SIG-M5 treated with dmso at 0.1 percent for 504 hours (cell line): ENCODE results near the gene SLC7A5.
"Not testable (repeated sequence)": the region's sequence is repeated elsewhere in the genome, so short reads cannot be mapped to it uniquely, and the experiment has no call there.

ENCODE experiments used
- DNase-seq: peaks from one replicate; lab custom pipeline; 2025; ENCODE audit not compliant: unreplicated experiment; lab: John Stamatoyannopoulos, UW

SLC7A5 gene

DNA sequence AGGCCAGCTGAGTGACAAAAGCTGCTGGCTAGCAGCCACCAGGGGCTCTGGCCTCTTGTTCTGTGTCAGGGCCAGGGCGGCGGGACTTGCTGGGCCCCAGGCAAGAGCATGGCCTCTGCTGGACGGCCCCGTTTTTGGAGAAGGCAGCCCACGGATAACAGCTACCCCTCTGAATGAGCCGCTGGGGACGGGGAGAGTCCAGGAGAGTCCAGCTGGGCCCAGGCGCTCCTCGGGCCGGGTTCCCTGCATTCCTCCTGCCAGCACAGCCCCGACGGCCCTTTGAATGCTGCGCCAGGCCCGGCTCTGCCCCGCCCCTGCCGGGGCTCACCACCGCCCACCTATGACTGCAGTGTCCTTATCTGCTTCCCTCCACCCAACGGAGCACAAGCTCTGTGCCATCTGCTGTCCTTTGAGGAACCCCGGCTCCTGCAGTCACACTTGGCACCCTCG lies 33.4 kb downstream of the SLC7A5 start:
- DNase-seq = no peak

DNA sequence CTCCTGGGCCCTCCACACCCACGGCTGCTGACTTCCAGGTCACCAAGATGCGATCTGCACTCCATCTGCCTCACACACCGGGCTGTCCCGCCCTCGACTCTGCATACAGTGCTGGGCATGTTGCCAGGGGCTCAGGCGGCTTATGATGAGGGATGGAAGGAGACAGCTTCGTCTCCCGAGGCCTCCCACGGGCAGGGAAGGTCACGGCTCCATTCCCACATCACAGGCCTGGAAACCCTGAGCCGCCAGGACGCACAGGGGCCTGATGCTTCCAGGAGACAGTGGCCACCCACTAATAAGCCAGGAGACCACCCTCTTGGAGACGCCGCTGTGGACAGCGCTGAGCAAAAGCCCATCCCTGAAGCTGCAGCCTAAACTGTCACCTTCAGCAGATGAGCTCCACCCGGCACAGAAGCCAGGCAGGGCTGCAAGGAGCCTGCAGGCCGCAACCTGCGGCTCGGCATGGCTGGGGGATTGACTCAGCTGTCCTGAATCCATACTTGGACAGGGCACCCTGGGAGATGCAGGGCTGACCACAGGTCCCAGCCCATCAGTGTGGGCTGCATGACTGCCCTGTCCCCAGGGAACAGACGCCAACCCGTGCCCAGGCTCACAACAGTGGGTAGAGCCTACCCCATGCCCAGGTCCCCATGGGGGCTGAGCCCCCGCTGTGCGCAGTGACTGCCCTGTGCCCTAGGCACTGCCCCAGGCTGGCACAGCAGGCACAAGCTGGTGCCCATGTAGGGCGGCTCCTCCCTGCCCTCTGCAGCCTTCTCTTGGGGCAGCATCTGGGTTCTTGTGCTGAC lies 34.4 kb downstream of the SLC7A5 start:
- no peak for DNase-seq

DNA sequence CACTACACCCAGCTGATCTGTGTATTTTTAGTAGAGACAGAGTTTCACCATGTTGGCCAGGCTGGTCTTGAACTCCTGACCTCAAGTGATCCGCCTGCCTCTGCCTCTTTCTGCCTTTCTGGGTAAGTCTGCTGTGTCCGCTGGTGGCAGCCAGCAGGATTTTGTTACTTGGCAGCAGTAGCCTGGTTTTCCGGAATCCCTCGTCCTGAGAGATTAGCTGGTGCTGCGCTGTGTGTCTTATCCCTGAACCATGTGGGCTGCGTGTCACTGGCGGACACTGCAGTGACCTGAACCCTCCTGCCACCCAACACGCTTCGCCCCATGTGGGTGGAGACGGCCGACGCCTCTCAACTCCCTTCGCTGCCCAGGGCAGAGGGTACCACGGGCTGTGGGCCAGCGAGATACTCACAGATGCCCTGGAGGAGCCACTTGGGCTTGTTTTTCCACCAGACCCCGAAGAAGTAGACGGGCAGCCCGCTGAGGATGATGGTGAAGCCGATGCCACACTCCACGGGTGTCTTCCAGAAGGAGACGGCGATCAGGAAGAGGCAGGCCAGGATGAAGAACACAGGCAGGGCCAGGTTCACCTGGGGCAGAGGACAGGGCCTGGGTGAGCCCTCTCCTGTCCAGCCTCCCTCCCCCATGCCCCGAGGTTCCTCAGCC lies 35.2 kb downstream of the SLC7A5 start:
- no peak for DNase-seq

DNA sequence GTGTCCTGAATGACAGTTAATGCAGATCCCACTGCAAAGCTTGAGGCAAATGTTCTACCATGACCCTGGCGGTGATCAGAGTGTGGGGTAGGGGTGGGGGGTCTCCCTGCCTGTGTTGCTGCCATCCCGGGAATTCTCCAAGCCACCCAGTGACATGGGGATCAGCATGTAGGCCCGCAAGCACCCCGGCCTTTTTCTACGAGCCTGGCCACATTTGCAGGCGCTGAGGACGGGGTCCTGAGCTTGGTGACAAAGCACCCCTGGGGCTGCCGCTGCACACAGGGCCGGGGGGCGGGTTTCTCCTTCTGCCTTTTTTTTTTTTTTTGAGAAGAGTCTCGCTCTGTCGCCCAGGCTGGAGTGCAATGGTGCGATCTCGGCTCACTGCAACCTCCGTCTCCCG lies 35.8 kb downstream of the SLC7A5 start:
- DNase-seq = no peak

DNA sequence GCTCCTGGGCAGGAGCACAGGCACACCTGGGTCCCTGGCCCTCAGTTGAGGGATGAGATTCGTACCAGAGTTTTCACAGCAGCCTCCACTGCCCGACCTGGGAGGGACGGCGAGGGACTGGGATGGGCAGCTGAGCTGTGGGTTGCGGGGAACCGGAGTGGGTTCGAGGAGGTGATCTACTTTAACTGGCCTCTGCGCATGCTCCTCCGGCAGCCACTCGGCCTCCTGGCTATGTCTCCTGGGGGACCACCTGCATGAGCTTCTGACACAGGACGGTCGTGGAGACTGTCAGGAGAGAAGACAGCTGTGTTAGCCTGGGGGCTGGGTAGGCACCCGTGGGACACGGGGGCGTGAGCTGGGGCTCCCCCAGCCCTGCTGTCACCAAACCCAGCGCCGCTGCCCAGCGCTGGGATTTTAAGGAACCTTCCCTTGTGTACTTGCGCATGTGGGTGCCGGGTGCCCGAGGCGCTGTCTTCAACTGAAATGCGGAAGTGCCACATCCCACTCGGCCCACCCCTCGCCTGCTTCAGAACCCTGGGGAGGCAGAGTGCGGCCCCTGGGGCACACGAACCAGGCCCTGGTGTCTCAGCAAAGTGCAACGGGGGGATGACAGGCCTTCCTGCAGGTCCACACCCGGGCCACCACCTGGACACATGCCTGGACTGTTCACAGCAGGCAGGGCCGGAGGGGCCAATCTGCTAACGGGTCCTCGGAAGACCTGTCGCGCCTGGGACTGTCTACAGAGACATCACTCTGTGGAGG lies 36.4 kb downstream of the SLC7A5 start:
- no peak for DNase-seq

DNA sequence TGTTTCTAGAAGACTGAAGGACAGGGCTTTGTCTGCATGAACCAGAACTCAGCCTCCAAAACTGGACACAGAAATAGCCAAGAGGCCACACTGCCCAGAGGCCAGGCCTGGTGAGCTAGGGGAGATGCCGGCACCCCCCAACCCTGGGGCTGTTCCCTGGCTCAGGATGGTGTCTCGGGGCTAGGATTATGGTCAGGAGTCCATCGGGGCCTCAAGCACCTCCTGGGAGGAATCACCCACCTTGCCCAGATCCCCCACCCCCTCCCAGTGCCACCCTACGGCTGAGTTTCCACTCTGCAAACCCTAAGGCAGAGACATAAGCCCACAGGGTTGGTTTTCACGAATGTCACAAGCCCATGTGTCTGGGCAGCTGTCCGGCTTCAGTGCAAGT lies 37.2 kb downstream of the SLC7A5 start:
- DNase-seq = no peak

DNA sequence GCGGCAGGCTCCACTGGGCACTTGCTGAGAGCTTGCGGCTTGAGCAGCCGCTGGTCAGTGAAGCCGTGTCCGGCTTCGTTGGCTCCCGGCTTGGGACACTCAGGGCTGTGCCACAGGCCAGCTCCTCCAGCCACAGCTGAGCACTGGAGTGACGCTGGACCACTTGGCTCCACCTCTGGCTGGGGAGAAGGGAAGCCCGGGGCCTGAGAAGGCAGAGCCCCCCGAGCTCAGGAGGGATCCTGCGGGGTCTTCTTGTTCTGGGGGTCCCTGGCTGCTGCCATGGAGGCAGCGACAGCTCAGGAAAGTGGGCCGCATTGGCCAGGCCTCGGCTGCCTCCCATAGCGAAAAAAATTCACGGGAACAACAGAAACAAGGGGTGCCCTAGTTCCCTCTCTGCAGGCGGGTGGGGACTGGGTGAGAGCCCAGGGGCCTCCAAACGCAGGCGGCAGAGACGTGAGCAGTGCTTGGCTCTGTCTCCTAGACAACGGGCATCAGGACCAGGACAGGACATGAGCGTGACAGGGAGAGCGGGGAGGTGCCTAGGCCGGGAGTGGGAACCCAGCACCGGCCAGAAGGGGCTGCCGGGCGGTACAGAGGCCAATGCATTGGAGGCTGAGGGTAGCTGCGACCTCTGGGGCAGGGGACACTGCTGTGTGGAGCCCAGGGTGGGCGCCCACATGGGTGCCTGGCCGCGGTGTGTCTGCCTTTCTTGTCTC lies 37.7 kb downstream of the SLC7A5 start:
- no peak for DNase-seq

DNA sequence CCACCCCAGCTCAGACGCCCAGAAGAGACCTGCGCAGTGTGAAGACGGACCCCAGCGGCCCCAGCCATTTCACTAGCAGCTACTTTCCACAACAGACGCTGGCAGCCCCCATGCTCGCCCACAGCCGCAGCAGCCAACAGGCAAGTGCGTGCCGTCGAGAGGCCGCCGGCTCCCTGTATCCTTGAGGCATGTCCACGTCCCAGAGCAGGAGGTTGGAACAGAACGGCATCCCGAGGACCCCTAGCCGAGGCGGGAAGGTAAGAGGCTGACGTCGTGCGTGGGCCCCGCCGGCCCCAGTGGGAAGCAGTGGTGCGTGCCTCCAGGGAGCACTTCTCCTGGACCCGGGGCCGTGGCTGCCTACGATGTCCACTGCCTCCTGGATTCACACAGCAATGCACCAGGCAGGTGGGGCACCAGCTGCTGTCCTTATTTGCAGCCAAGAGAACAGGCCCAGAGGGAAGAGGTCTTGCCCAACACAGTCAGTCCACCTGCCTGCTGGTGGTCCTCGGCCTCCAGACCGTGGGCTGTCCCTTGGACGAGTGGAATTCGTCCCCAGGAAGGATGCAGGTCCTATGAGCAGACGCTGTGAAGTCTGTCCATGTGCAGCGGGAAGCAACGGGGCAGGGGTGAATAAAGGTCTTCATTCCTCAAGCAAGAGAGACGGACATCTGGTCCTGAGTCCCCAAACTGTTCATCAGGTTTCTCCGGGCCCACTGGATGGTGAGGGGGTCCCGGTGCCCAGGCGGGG lies 38.5 kb downstream of the SLC7A5 start:
- DNase-seq = no peak

DNA sequence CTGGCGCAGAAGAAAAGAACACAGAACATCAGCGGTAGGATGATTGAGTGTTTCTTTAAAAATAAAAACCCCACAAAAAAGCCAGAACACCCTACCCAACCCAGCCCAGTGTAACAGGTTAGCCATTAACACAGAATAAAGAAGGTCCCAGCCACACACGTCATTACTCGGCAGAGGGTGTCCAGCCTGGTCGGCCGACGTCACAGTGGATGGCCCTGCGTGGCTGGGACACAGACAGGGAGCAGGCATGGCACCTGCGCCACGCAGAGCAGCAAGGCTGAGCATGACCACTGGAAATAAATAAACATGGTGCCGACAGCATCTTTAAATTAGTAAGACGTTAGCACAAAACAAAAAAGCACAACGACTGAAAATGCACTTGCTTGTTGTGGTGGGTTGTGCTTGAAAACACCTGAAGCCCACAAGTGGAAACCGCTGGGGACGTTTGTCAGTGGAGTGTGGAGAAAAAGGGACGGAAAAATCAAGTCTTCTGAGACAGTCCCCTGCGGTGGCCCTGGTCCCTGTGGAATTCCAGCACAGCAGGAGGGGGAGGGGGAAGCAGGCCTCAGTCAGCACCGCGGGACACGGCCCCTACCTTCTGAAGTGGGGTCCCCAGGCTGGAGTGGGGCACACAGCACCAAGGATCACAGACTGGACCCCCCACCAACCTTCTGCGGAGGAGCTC lies 39.2 kb downstream of the SLC7A5 start:
- DNase-seq = no peak

DNA sequence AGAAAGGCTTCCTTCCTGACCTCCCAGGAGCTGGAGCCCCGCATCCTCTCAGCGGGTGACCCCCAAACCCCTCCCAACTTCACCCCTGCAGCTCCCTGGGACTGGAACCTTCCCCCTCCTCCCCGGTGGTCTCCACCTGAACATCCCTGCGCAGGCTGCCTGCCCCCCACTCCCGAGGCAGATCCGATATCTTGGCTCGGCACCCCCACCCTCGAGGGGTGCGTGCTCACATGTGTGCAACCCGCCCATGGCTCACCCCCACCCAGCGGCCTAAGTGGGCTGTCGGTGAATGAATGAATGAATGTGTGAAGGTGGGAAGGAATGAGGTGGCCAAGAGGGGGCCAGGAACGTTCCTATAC lies 39.7 kb downstream of the SLC7A5 start:
- DNase-seq = no peak

DNA sequence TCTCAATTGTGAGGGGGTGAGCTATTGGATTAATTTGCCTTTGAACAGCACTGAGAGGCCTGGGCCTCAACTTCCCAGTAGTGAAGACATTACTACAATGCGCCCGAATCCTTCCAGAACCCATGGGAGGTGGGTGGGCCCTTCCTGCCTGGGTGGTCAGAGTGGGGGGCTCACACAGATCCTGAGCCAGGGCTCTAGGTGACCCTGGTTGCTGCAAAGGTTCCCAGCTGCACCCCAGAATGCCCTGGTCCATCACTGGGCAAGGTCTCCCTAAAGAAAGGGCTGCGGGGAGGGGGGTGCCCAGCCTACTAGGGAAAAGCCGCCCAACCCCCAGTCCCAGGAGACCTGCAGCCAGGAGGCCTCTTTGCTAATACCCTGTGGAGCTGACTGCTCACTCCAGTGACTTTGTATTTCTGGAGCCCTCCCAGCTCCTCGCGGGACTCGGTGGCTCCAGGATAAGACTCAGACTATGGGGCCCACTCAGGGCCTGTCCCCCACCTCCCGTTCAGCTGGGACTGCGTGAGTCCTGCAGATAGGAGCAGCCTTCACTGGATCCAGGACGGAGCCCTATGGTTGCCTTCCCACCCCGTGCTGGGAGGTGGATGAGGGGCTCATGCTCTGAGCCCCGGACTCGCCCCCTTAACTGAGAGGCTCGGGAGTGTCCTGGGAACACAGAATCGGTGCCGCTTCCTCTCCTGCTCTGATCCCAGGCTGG lies 40.2 kb downstream of the SLC7A5 start:
- DNase-seq = no peak

DNA sequence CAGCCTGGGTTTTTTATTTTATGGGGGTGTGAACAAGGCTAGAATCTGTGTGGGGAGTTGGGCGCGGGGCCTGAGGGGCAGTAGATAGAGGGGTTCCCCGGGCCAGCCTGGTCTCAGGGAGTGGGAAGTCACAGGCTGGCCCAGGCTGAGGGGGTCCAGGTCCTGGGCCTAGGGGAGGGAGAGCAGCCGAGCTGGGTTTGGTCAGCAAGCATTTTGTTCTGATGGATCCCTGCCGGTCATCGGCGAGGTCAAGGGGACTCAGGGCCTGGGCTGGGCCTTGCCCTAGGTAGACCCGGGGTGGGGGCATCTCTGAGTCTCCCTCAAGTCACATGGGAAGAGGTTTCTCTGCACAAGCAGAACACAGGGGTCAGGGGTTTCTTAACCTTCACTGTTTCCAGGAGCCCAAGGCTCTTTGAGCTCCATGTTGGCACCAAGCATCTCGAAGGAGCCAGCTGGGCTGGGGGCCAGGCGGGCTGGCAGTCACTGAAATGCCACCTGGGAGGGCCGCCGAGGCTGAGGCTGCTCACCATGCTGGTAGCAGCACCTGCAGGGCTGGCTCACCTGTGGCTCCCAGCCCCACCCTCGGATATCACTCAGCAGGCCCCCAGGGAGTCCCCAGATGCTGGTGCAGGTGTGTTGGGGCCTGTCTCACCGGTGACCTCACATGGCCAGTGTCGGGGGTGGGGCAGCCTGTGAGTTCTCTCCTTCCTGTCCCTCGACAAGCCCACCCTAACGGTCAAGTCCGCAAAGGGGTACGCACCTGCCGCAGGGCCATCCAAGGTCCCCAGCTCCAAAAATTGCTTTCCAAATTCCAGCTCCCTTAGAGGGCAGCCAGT lies 41.0 kb downstream of the SLC7A5 start:
- DNase-seq = no peak

DNA sequence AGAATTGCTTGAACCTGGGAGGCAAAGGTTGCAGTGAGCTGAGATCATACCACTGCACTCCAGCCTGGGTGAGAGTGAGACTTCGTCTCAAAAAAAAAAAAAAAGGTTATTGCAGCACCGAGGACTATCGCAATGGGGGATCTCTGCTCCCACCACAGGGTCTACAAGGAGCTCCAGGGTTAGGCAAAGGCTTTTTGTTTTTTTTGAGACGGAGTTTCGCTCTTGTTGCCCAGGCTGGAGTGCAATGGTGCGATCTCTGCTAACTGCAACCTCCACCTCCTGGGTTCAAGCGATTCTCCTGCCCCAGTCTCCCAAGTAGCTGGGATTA lies 41.8 kb downstream of the SLC7A5 start:
- not testable (repeated sequence) for DNase-seq

DNA sequence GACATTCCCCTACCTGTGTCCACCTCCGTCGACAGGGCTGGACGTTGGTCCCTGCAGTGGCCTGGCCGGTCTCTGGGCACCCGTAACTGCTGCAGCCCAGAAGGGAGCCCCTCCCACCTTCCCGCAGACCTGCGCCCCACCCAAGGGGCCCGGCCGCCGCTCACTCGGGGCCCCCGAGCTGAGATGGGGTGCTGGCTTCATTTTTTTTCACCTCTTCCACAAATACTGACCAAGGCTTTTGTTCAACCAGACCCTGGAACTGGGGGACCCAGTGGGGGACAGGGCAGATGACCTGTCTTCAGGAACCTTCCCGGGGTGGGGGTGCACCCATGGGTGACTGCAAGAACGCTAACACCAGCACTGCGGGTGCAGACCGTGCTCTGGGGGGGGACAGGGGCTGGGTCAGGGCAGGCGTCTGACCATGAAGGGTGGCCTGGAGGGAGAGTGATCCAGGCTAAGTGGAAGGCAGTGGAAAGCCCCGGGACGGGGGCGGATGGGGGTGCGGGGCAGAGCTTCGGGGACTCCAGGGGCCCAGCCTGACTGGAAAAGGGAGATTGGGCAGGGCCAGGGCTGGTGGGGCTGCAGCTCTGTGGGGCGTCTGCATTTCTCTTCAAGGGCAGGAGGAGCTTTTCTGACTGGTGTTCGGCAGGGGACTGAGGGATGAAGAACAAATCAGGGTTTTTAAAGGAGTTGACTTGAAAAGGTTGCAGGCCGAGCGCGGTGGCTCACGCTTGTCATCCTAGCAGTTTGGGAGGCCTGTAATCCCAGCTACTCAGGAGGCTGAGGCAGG lies 42.3 kb downstream of the SLC7A5 start:
- no peak for DNase-seq

DNA sequence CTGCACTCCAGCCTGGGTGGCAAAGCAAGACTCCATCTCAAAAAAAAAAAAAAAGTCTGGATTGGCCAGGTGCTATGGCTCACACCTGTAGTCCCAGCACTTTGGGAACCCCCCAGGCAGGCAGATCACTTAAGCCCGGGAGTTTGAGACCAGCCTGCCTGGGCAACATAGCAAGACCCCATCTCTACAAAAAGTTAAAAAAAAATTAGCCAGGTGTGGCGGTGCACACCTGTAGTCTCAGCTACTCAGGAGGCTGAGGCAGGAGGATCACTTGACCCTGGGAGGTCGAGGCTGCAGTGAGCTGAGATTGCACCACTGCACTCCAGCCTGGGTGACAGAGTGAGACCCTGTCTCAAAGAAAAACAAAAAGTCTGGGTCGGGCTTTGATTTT lies 42.9 kb downstream of the SLC7A5 start:
- DNase-seq = not testable (repeated sequence)

DNA sequence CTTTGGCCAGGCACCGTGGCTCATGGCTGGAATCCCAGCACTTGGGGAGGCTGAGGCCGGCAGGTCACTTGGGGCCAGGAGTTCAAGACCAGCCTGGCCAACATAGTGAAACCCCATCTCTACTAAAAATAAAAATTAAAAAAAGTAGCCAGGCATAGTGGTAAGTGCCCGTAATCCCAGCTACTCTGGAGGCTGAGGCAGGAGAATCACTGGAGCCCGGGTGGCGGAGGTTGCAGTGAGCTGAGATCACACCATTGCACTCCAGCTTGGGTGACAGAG lies 43.5 kb downstream of the SLC7A5 start:
- not testable (repeated sequence) for DNase-seq

DNA sequence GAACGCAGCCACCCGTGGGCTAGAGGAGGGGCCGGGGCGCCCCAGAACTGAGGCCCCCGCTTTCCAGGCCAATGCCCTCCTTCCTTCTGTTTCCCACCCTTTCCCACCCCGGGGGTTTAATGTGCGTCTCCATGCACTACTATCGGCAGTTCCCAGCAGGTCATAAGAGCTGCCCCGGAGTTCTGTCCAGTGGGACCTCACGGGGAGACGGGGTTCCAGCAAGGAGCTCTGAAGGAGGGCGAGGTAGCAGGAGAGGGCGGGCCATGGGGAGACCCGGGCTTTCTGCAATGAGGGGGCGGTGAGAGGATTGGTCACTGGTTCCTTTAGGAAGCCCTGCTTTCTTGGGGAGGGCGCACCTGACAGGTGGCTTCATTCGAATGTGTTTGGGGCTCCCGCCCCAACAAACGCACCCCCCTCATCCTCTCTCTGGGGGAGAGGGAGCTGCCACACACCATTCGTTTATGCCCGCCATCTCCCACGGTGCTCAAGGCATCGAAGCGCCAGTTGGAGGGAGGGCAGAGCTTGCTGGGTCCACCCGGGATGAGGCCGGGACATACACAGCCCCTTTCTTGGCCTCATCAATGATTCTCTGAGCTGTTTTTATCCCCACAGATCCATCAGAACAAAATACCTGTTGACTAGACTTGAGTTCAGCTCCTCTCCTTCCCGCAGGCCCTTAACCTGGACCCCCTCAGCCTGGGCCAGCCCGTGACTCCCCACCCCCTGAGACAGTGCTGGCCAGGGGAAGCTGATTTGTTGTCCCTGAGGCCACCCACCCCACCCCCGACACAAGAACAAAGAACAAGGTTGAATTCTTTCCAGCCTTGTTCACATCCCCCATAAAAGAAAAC lies 44.1 kb downstream of the SLC7A5 start:
- DNase-seq = no peak
